ENCODE results near the gene ARHGAP26. TPM values are rescaled to one million over a fixed set of nuclear protein-coding genes. Genes with fewer than 3 reads are reported as not detected.

Gene ARHGAP26
- total and polyA plus RNA-seq, 2 of the 4 experiments (the other 2 are of a cell fraction): 0.54 to 0.56 TPM

DNA sequence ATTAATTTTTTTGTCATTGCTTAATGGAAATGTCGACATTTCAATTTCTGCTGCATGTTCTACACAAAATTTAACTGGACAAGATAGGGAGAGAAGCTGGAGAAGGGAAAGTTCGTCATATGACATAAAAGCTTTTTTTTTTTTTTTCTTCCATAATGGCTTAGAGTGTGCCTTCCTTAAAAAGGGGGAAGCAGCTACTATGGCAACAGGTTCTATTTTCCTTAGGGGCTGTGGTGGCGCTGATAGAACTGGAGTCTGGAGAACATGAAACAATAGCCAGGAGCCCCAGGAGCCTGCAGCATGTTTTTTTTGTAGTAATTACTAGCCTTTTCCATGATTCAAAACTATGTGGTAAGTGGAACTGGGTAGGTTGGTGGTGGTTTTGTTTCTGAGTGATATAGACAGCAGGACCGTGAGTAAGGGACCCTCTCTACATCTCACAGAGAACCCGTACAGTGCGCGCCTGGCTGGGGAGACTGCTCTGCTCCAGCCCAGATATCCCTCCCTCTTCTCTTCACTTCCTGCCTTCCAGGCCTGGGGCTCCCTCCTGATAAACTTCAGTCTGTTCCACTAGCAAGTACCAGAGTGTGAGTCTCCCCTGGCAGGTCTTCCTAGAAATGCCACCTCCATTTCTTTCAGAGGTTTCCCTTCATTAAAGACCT, 331.7 kb downstream of the ARHGAP26 start:
- H2AK5ac ChIP-seq (ENCODE audit: low read depth, low read length): no peak overlapping the region
- H2BK15ac ChIP-seq (ENCODE audit: low read depth, low read length): no peak overlapping the region
- no peak overlapping the region for H3K56ac ChIP-seq (ENCODE audit: extremely low read depth, insufficient read depth, low read length)
- no peaks in the 10 kb centered on the region for H3K79me1 ChIP-seq (ENCODE audit: low read depth in 1 of 2, low read length in 2 of 2)
- H3K9me3 ChIP-seq (ENCODE audit: control insufficient read depth, insufficient read depth, low read length): no peaks in the 10 kb centered on the region
- no peak overlapping the region for H3K27ac ChIP-seq (ENCODE audit: insufficient read depth, low read length)
- ATAC-seq (ENCODE audit: low read depth): no peak
- H3K4me1 ChIP-seq (ENCODE audit: control insufficient read depth, insufficient read depth, low read length): no peaks in the 10 kb centered on the region
- ChIA-PET POLR2A (ENCODE audit: unreplicated experiment) (no interaction called here), CTCF (interaction anchor here (0.7 kb wide), 1 partner anchor 579 kb away, joined by 3 read pairs; no protein-coding TSS in a partner anchor)
- no peak overlapping the region for H3K4me2 ChIP-seq (ENCODE audit: low read depth, low read length)
- no peak overlapping the region for H4K8ac ChIP-seq (ENCODE audit: low read depth in 2 of 2, low read length in 2 of 2)
- no peak overlapping the region for H4K91ac ChIP-seq (ENCODE audit: insufficient read depth, low read depth, low read length)
- TF ChIP-seq RFX5 (IDR thresholded peaks at IDR 0.05; ENCODE audit: low read depth, low read length): no peak
- TF ChIP-seq BHLHE40 (IDR thresholded peaks at IDR 0.05; ENCODE audit: low read depth, low read length): no peak
- H3K27me3 ChIP-seq (ENCODE audit: control insufficient read depth, insufficient read depth, low read length): no peaks in the 10 kb centered on the region
- no TSS peak for BruUV-seq (replicated peaks)
- intact Hi-C loops (cut with micrococcal nuclease): loop anchor here (10.0 kb wide), 1 partner anchor 723 kb away; no protein-coding TSS in a partner anchor
- no peak overlapping the region for H2AK9ac ChIP-seq (replicated peaks; ENCODE audit: low read depth, low read length, poor library complexity)
- dilution Hi-C loops (cut with HindIII; ENCODE audit: low sequenced_read_pairs, unreplicated experiment): no loop called here
- no peak overlapping the region for H2BK120ac ChIP-seq (ENCODE audit: low read depth, low read length)
- H3K9ac ChIP-seq (ENCODE audit: low read depth, low read length): no peak overlapping the region
- H3K23ac ChIP-seq (ENCODE audit: low read depth, low read length): no peak overlapping the region
- no peak overlapping the region for H4K5ac ChIP-seq (ENCODE audit: low read depth, low read length)
- H3K36me3 ChIP-seq (ENCODE audit: control insufficient read depth, insufficient read depth, low read length): no peaks in the 10 kb centered on the region
- no peaks in the 10 kb centered on the region for H3K9me1 ChIP-seq (ENCODE audit: insufficient read depth, low read length)
- in situ Hi-C loops (cut with MboI; ENCODE audit: low sequenced_read_pairs): no loop called here
- DNase-seq: no peak
- H3K18ac ChIP-seq (ENCODE audit: low read depth, low read length): no peak overlapping the region
- no peak overlapping the region for H2BK20ac ChIP-seq (ENCODE audit: low read depth, low read length)
- no peak overlapping the region for H3K4ac ChIP-seq (ENCODE audit: low read depth, low read length)
- H3K14ac ChIP-seq (replicated peaks; ENCODE audit: low read depth, low read length): no peak overlapping the region
- H2AFZ ChIP-seq (replicated peaks; ENCODE audit: low read length, poor library complexity): no peak overlapping the region
- H3K4me3 ChIP-seq (ENCODE audit: insufficient read depth, low read depth, low read length): no peak overlapping the region
- no peak overlapping the region for H2BK5ac ChIP-seq (ENCODE audit: low read depth, low read length, poor library complexity, severe bottlenecking)
- no peaks in the 10 kb centered on the region for H4K20me1 ChIP-seq (ENCODE audit: insufficient read depth, low read length)
- 100% methylated on average over 1 of the region's 7 CpGs; no CpG with 5 or more reads in 1 of the 2 experiments for WGBS, 2 experiments (ENCODE audit: extremely low coverage in 2 of 2, insufficient read length in 1 of 2)
